Stimulated activated CD4-positive, alpha-beta T cell treated with anti-CD3 and anti-CD28 coated beads, Interleukin-4, amount 100 ng/mL, for 4 hours (primary cell): Measurements from ENCODE around the gene GAREM1.
A peak's percentile ranks its signal among the peaks of the same experiment; 100 is the strongest.
"Not testable (repeated sequence)": the region's sequence is repeated elsewhere in the genome, so short reads cannot be mapped to it uniquely, and the experiment has no call there.

Experiments used
- DNase-seq, 2 experiments: peaks; one replicate each; pipeline ENCODE4 v3.0.0-alpha.2; 2020

GAREM1 gene

GRCh38 chr18:32470714-32471633 lies at the start of gene GAREM1:
Gene GAREM1, minus strand, starts transcription at chr18:32470882. Its CDS starts 454 bp downstream, at chr18:32470428.
- peak; percentile 68 to 83 for DNase-seq

GRCh38 chr18:32511147-32511546 lies 40.5 kb upstream of the GAREM1 start:
- DNase-seq, result no peak

- no peak for DNase-seq
These were observed 38.4 kb upstream of the GAREM1 start for GRCh38 chr18:32509111-32509510.

- no peak for DNase-seq
These were observed 36.4 kb upstream of the GAREM1 start for GRCh38 chr18:32507093-32507492.

GRCh38 chr18:32502014-32502413 lies 31.3 kb upstream of the GAREM1 start:
- no peak for DNase-seq

GRCh38 chr18:32501242-32501641 lies 30.6 kb upstream of the GAREM1 start:
- not testable (repeated sequence) for DNase-seq

- no peak for DNase-seq
These were observed 12.3 kb upstream of the GAREM1 start for GRCh38 chr18:32483002-32483401.

- no peak for DNase-seq
These were observed 11.4 kb upstream of the GAREM1 start for GRCh38 chr18:32482117-32482516.

- DNase-seq, result no peak
These were observed 9.9 kb upstream of the GAREM1 start for GRCh38 chr18:32480581-32480980.

- no peak for DNase-seq
These were observed 8.1 kb upstream of the GAREM1 start for GRCh38 chr18:32478807-32479206.

GRCh38 chr18:32478317-32478716 lies 7.6 kb upstream of the GAREM1 start:
- no peak for DNase-seq

- DNase-seq, result no peak
These were observed 5.4 kb upstream of the GAREM1 start for GRCh38 chr18:32476106-32476505.

GRCh38 chr18:32475069-32475468 lies 4.4 kb upstream of the GAREM1 start:
- not testable (repeated sequence) for DNase-seq

GRCh38 chr18:32473325-32473724 lies 2.6 kb upstream of the GAREM1 start:
- DNase-seq, result no peak

- DNase-seq, result no peak
These were observed 2.2 kb upstream of the GAREM1 start for GRCh38 chr18:32472841-32473240.

GRCh38 chr18:32470460-32470713 lies 295 bp downstream of the GAREM1 start:
- no peak for DNase-seq

GRCh38 chr18:32469691-32470459 lies 807 bp downstream of the GAREM1 start:
- DNase-seq, result no peak

GRCh38 chr18:32469190-32469651 lies 1.5 kb downstream of the GAREM1 start:
- no peak for DNase-seq

GRCh38 chr18:32468147-32468845 lies 2.4 kb downstream of the GAREM1 start:
- DNase-seq, result no peak

- DNase-seq, result no peak
These were observed 8.9 kb downstream of the GAREM1 start for GRCh38 chr18:32461709-32462272.

GRCh38 chr18:32460171-32460731 lies 10.4 kb downstream of the GAREM1 start:
- DNase-seq, result no peak

GRCh38 chr18:32459361-32460101 lies 11.2 kb downstream of the GAREM1 start:
- DNase-seq, result no peak
